A204.1 (cell line): Measurements from ENCODE around the gene DDX19B.
"Not testable (repeated sequence)": the region's sequence is repeated elsewhere in the genome, so short reads cannot be mapped to it uniquely, and the experiment has no call there.

ENCODE experiments used
- FAIRE-seq: peaks from 2 replicates; lab custom pipeline; 2012; peaks lifted over from hg19 to GRCh38; lab: Jason Lieb, UNC

Gene DDX19B

GRCh38 chr16:70298988-70299938 is at the start of gene DDX19B:
Gene DDX19B (plus strand): TSS chr16:70299186. CDS start chr16:70299298, 112 bp downstream.
- FAIRE-seq, result no peak

GRCh38 chr16:70249697-70250096 is 49.3 kb upstream of the DDX19B start:
- not testable (repeated sequence) for FAIRE-seq

- no peak for FAIRE-seq
These were observed 48.0 kb upstream of the DDX19B start for GRCh38 chr16:70250748-70251628.

DNA sequence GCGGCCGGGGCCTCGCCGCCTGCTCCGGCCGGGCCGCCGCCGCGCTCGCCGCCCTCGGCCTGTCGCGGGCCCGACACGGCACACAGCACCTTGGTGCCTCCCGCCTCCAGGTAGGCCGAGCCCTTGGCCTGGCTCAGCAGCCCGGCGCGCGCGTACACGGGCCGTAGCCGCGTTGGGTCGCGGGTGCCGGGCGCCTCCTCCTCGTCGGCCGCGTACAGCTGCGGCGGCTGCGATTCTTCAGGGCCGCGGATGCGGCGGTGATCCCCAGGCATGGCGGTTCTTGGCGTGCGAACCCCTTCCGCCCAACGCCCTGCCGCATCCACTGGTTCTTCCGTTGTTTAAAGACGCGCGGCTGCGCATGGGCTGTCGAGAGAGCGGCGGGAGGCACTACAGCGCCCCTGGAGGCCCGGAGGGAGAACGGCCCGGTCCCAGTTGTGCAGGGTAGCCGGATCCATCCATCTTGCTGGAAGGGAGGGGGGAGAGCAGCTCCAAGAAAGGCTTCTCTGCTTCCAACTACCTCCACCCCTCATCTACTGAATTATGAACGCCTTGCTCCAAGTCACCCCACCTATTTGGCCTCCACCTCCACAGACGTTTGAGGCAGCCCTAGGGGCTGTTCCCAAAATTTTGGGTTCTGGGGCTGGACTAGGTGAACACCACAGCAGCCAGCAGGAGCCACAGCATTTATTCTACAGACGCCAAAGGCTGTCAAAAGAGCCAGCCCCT is 47.2 kb upstream of the DDX19B start, which contains the start of gene EXOSC6:
TSS of gene EXOSC6 (minus strand) at position 312 of the 726 bp plus-strand sequence. CDS start at position 272, 40 bp downstream.
- no peak for FAIRE-seq

GRCh38 chr16:70252355-70252988 is 46.5 kb upstream of the DDX19B start:
- no peak for FAIRE-seq

GRCh38 chr16:70253291-70254106 is 45.5 kb upstream of the DDX19B start:
- FAIRE-seq, result no peak

GRCh38 chr16:70254180-70254964 is 44.6 kb upstream of the DDX19B start:
- FAIRE-seq, result no peak

GRCh38 chr16:70254965-70255286 is 44.1 kb upstream of the DDX19B start:
- FAIRE-seq, result no peak

DNA sequence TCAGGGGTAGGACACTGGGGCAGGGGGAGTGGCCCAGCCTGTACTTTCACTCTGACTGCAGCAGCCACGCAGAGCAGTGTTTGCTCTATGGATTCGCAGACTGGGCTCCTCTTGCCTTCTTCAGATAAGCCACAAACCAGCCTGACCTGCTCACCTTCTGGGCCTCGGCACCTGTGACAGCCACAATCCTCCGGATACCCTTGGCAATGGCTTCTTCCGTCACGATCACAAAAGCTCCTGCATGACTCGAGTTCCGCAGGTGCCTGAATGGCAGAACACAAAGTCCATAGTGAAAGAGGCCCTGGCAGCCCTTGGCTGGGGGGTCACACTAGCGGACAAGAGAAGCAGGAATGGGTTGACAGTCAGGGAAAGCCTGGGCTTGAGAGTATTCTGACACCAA is 43.4 kb upstream of the DDX19B start:
- FAIRE-seq, result no peak

DNA sequence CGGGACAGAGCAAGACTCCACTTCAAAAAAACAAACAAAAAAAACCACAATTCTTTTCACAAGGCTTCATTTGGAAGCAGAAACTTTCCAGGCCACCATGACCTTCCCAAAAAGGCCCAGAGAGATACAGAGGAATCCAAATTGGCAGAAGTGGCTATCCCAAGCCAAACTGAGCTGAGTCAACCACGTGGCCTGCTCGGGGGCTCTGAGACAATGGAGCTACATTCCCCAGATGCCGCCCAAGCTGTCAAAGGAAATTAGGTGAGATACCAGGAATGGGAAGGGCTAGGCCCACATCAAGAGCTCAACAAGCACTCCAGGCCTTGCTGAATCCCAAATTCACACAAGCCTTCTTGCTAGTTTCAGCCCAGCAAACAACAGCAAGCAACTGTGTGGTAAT is 41.6 kb upstream of the DDX19B start:
- no peak for FAIRE-seq

DNA sequence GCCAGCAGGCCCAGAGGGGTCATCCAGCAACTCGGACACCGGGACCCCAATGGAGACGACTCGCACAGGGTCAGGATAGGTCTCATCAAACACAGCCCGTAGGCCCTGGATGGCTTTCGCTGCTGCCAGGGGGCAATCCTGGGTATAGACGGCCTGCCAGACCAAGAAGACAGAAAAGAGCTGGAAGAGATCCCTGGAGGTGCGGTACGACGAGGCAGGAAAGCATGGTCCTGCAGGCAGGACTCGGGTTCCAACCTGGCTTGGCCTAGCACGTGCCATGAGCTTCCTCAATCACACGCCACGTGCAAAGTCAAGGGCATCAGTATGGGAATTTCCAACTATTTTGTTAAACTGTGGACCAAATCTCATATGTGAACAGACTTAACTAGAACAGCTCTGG is 40.9 kb upstream of the DDX19B start:
- no peak for FAIRE-seq

DNA sequence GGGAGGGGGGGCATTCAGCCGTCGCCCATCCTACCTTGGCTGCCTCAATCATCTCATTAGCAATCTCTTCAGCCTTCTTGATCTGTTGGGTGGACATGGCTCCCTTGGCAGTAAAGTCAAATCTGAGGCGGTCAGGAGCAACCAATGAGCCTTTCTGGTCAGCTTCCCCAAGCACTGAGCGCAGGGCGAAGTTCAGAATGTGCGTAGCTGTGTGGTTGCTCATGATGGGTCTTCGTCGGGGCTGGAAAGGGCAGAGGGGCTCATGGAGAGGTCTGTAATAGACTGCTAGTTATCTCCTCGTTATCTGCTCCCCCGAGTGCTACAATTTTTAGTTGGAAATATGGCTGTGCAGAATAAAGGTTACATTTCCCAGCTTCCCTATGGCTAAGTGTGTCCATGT is 40.0 kb upstream of the DDX19B start:
- FAIRE-seq, result no peak

DNA sequence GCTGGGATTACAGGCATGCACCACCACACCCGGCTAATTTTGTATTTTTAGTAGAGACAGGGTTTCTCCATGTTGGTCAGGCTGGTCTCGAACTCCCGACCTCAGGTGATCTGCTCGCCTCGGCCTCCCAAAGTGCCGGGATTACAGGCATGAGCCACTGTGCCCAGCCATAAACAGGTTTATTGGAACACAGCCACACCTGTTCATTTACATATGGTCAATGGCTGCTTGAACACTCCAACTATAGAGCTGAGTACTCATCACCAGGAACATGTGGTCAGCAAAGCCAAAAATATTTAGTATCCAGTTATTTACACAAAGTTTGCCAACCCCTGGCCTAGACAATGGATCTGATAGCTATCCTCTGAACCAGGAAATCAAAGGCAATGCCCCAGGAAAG is 39.1 kb upstream of the DDX19B start:
- not testable (repeated sequence) for FAIRE-seq

DNA sequence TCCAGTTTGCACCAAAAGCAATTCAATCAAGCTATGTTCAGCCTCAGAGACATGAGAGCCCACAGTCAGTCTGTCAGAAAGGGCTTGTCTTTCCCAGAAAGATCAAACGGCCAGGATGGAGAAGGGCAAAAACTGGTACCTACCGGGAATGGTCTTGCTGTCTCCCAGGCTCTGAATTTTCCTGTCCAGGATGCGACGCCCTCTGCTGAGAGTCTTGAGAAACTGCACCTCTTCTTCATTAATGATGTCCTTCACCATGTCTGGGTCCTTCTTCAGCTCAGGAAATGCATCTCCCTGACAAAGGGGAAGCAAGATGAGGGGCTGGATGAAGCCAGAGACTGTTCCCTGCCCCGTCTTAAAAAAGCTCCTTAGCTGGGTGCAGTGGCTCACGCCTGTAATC is 31.5 kb upstream of the DDX19B start:
- no peak for FAIRE-seq

- FAIRE-seq, result not testable (repeated sequence)
These were observed 31.1 kb upstream of the DDX19B start for GRCh38 chr16:70267922-70268321.

DNA sequence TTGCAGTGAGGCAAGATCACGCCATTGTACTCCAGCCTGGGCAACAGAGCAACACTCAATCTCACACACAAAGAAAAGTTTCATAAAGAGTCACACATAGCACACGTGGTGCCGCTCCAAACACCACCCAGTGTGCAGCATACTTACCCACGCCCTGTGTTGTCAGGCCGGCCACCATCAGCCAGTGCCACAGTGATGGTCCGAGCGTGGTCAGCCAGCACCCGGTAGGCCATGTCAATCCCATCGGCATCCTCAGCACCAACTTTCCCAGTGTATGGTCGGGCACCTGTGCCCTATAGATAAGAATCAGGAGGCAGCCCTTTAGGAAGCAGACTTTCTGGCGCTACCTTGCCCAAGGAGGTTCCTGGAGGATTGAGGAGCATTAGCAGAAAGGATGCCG is 29.5 kb upstream of the DDX19B start:
- FAIRE-seq, result no peak

DNA sequence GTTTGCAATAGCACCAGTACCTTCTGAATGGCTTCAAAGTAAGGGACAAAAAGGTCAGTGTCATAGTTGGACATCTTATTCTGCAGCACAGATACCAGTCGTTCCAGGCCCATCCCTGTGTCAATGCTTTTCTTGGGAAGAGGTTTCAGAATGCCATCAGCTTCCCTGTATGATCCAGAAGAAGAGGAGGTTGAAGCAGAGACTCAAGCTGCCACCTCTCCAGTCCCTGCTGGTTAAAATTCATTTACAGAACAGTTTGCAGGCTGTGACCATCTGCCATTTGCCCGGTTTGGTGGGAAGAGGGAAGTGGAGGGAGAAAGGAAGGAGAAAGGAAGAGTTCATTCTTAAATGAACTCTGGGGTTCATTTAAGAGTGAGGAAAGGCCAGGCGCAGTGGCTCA is 28.8 kb upstream of the DDX19B start:
- FAIRE-seq, result no peak

DNA sequence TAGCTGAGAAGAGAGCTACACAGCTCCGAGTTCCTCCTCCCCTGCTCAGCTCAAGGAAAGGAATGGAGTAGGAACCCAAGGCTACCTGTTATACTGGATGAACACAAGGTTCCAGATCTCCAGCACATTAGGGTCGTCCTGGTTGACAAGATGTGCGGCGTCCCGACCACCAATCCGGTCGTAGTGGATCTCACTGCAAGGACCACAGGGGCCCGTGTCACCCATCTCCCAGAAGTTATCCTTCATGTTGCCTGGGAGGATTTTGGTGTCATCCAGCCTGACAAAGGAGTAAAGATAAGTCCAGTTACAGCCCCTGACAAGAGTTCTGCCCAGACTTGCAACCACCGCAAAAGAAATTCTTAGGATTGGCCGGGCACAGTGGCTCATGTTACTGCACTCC is 27.3 kb upstream of the DDX19B start:
- FAIRE-seq, result no peak

DNA sequence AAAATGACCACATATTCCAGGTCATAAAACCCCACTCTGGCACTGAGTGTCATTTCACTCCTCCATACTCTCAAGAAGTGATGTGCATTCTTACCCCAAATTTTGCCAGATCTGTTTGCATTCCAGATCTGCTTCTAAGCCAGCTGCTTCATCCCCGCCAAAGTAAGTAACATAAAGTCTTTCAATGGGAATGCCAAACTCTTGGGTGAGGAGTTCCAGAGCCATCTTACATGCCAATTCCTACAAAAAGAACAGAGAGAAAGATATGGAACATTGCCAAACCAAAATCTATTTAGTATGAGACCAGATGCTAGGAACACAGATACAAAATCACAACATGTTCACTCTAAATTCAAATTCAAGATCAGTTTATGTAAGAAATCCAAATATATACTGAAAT is 22.6 kb upstream of the DDX19B start:
- FAIRE-seq, result no peak

GRCh38 chr16:70287304-70287971 is 11.5 kb upstream of the DDX19B start:
- FAIRE-seq, result not testable (repeated sequence)
